ENCODE measurements around the gene TIGD3. TPM values are rescaled to one million over a fixed set of nuclear protein-coding genes. Genes with fewer than 3 reads are reported as not detected.

Gene TIGD3
- total and polyA plus RNA-seq, 9 of the 15 experiments (the other 6 are each of a cell fraction or from before 2014, with no cell fraction given) = 0.06 to 1.3 (median 0.56) TPM

DNA sequence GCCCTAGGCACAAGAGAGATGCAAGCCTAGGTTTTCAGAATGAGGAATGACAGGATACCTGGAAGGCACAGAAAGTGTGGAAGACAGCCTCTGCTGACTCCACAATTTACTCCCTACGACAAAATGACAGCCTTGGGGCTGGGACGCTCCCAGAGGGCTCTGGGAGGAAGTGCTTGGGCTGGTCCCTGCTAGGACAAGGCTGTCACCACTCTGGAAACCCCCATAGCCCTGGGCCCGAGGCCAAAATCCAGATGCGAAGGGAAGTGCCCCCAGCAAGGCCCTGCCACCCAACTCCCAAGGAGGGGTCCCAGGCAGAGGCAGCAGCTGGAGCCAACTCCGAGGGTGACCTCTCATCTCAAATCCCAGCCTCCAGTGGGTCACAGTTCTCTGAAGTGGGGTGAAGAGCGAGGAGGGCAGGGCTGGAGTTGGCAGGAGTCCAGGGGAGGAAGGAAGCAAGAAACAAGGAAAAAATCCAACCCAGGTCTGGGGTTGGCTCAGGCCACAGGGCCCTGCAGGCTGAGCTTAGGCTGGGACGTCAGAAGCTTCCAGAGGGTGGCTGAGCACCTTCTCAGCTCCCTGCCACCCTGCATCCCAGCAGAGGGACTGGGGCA is 46.2 kb upstream of the TIGD3 start:
- Histone ChIP-seq H3K79me2 (ENCODE audit: control insufficient read depth, insufficient read depth, low read length) (no peaks in the 10 kb centered on the region), H3K4me1 (replicated peaks in 1 of 2; ENCODE audit: control insufficient read depth in 2 of 2, insufficient read depth in 2 of 2, low read length in 2 of 2) (peaks cover 5 to 20% of the 10 kb centered on the region in 2 experiments; a peak in 3 of 5 replicates), H3K9me1 (ENCODE audit: control insufficient read depth, insufficient read depth, low read length) (no peaks in the 10 kb centered on the region), H4K20me1 (replicated peaks; ENCODE audit: control insufficient read depth, insufficient read depth, low read length) (no peaks in the 10 kb centered on the region), H3K27me3 (ENCODE audit: control insufficient read depth in 2 of 2, insufficient read depth in 2 of 2, low read length in 2 of 2) (no peaks in the 10 kb centered on the region), H3K4me3 (no peak overlapping the region), H3K9ac (ENCODE audit: insufficient read depth in 1 of 2, low read depth in 2 of 2, low read length in 2 of 2) (peak overlapping the region in 1 of 2 experiments; percentile 26; a peak in 1 of 4 replicates), H3K27ac (ENCODE audit: extremely low read depth, low read depth, low read length) (no peak overlapping the region), H3K4me2 (ENCODE audit: insufficient read depth, low read length) (no peak overlapping the region), H3K36me3 (ENCODE audit: control insufficient read depth, insufficient read depth, low read length) (peaks cover 8% of the 10 kb centered on the region; the same call in 1 of the 3 replicates), H3K9me3 (replicated peaks; ENCODE audit: control insufficient read depth, insufficient read depth, low read depth, low read length) (no peaks in the 10 kb centered on the region), H2AFZ (ENCODE audit: low read depth, low read length) (no peak overlapping the region)
- intact Hi-C loops (cut with micrococcal nuclease) (no loop called here), in situ Hi-C loops (cut with MboI) (no loop called here)
- ChIA-PET POLR2A (interaction anchor here (0.6 to 1.2 kb wide), 4 partner anchors 10 to 173 kb away, joined by 3 to 6 read pairs (median 3); no protein-coding TSS in a partner anchor), CTCF (ENCODE audit: low intra/inter-chr PET ratio) (no interaction called here)
- BruUV-seq (replicated peaks) = no TSS peak
- 41% methylated on average over 6 of the region's 7 CpGs for WGBS (ENCODE audit: insufficient coverage, low coverage, missing lambda C conversion rate)
- FAIRE-seq (no peak), DNase-seq (ENCODE audit: extremely low read depth in 1 of 4, low spot score in 3 of 4) (no peak), ATAC-seq (peak; percentile 16)
- TF ChIP-seq POLR2G (IDR thresholded peaks at IDR 0.05; ENCODE audit: low read depth, low read length) = peak; percentile 40
- TF ChIP-seq, protein P1, sequence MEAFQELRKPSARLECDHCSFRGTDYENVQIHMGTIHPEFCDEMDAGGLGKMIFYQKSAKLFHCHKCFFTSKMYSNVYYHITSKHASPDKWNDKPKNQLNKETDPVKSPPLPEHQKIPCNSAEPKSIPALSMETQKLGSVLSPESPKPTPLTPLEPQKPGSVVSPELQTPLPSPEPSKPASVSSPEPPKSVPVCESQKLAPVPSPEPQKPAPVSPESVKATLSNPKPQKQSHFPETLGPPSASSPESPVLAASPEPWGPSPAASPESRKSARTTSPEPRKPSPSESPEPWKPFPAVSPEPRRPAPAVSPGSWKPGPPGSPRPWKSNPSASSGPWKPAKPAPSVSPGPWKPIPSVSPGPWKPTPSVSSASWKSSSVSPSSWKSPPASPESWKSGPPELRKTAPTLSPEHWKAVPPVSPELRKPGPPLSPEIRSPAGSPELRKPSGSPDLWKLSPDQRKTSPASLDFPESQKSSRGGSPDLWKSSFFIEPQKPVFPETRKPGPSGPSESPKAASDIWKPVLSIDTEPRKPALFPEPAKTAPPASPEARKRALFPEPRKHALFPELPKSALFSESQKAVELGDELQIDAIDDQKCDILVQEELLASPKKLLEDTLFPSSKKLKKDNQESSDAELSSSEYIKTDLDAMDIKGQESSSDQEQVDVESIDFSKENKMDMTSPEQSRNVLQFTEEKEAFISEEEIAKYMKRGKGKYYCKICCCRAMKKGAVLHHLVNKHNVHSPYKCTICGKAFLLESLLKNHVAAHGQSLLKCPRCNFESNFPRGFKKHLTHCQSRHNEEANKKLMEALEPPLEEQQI (IDR thresholded peaks at IDR 0.05) = no peak
- TF ChIP-seq SPI1 (IDR thresholded peaks at IDR 0.05; ENCODE audit: borderline replicate concordance, low read depth, low read length) = peak; percentile 50; the same call in 1 of the 2 replicates
- no peak for TF ChIP-seq MAFF (IDR thresholded peaks at IDR 0.05; ENCODE audit: low read length)
- TF ChIP-seq, protein P2, sequence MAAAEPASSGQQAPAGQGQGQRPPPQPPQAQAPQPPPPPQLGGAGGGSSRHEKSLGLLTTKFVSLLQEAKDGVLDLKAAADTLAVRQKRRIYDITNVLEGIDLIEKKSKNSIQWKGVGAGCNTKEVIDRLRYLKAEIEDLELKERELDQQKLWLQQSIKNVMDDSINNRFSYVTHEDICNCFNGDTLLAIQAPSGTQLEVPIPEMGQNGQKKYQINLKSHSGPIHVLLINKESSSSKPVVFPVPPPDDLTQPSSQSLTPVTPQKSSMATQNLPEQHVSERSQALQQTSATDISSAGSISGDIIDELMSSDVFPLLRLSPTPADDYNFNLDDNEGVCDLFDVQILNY (CRISPR knock-in tag; IDR thresholded peaks at IDR 0.05) = no peak
- TF ChIP-seq, protein P3, sequence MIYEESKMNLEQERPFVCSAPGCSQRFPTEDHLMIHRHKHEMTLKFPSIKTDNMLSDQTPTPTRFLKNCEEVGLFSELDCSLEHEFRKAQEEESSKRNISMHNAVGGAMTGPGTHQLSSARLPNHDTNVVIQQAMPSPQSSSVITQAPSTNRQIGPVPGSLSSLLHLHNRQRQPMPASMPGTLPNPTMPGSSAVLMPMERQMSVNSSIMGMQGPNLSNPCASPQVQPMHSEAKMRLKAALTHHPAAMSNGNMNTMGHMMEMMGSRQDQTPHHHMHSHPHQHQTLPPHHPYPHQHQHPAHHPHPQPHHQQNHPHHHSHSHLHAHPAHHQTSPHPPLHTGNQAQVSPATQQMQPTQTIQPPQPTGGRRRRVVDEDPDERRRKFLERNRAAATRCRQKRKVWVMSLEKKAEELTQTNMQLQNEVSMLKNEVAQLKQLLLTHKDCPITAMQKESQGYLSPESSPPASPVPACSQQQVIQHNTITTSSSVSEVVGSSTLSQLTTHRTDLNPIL (CRISPR knock-in tag; IDR thresholded peaks at IDR 0.05) = no peak
- TF ChIP-seq NELFE (IDR thresholded peaks at IDR 0.05; ENCODE audit: insufficient read depth, insufficient read length) = no peak
- TF ChIP-seq MCM5 (IDR thresholded peaks at IDR 0.05; ENCODE audit: low read depth) = no peak
- TF ChIP-seq, protein P4, sequence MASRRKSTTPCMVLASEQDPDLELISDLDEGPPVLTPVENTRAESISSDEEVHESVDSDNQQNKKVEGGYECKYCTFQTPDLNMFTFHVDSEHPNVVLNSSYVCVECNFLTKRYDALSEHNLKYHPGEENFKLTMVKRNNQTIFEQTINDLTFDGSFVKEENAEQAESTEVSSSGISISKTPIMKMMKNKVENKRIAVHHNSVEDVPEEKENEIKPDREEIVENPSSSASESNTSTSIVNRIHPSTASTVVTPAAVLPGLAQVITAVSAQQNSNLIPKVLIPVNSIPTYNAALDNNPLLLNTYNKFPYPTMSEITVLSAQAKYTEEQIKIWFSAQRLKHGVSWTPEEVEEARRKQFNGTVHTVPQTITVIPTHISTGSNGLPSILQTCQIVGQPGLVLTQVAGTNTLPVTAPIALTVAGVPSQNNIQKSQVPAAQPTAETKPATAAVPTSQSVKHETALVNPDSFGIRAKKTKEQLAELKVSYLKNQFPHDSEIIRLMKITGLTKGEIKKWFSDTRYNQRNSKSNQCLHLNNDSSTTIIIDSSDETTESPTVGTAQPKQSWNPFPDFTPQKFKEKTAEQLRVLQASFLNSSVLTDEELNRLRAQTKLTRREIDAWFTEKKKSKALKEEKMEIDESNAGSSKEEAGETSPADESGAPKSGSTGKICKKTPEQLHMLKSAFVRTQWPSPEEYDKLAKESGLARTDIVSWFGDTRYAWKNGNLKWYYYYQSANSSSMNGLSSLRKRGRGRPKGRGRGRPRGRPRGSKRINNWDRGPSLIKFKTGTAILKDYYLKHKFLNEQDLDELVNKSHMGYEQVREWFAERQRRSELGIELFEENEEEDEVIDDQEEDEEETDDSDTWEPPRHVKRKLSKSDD (conservative IDR thresholded peaks at IDR 0.05; ENCODE audit: low read length) = no peak
- no peak for TF ChIP-seq MYNN (IDR thresholded peaks at IDR 0.05)
- TF ChIP-seq MYNN (CRISPR knock-in tag; IDR thresholded peaks at IDR 0.05) = no peak
- TF ChIP-seq, protein P5, sequence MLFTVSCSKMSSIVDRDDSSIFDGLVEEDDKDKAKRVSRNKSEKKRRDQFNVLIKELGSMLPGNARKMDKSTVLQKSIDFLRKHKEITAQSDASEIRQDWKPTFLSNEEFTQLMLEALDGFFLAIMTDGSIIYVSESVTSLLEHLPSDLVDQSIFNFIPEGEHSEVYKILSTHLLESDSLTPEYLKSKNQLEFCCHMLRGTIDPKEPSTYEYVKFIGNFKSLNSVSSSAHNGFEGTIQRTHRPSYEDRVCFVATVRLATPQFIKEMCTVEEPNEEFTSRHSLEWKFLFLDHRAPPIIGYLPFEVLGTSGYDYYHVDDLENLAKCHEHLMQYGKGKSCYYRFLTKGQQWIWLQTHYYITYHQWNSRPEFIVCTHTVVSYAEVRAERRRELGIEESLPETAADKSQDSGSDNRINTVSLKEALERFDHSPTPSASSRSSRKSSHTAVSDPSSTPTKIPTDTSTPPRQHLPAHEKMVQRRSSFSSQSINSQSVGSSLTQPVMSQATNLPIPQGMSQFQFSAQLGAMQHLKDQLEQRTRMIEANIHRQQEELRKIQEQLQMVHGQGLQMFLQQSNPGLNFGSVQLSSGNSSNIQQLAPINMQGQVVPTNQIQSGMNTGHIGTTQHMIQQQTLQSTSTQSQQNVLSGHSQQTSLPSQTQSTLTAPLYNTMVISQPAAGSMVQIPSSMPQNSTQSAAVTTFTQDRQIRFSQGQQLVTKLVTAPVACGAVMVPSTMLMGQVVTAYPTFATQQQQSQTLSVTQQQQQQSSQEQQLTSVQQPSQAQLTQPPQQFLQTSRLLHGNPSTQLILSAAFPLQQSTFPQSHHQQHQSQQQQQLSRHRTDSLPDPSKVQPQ (CRISPR knock-in tag; IDR thresholded peaks at IDR 0.05; ENCODE audit: borderline replicate concordance) = no peak
